HG03060 (cell line): Measurements from ENCODE around the gene GYS1.
"Not testable (repeated sequence)": the region's sequence is repeated elsewhere in the genome, so short reads cannot be mapped to it uniquely, and the experiment has no call there.

Experiments
- ATAC-seq: cut with Tn5 transposase; IDR thresholded peaks from one replicate; pipeline ENCODE4 v1.9.1; 2021; ENCODE audit warnings: low read depth, moderate number of reproducible peaks; ENCODE audit not compliant: unreplicated experiment

Gene GYS1

GRCh38 chr19:49018388-49019241, 25.5 kb upstream of the GYS1 start:
- ATAC-seq: not testable (repeated sequence)

DNA sequence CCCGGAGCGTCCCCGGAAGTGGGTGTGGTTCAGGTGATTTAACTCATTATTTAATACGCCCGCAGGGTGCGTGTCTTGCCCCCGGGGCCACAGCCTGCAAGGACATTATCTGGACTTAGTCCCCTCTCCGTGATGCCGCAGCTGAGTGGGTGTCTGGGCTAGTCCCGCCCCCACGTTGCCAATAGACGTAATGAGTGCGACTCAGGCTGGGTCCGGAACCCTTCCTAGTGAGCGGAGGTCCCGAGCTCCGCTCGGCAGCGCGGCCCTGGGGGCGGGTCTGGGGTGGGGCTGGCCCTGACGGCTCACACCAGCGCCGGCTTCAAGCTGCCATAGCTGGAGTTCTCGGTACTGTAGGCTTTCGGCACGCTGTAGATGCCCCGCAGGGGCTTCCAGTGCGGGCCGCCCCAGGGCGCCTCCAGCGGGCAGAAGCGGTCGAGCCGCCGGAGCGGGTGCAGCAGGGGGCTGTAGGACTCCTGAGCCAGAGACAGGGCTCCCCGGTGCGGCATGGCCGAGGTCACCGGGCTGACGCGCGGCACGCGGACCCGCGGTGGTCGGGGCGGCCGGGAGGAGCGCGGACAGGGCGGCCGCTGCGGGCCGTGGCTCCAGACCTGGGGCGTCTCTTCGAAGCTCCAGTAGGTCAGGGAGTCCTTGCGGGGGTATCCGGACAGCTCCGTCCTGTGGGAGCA, 24.7 kb upstream of the GYS1 start:
- ATAC-seq: no peak

GRCh38 chr19:49017041-49017665, 24.0 kb upstream of the GYS1 start, which contains the start of gene LHB:
LHB (minus strand) TSS chr19:49017091; CDS start chr19:49017081, 10 bp downstream.
- ATAC-seq: no peak

GRCh38 chr19:49016067-49016839, 23.1 kb upstream of the GYS1 start:
- no peak for ATAC-seq

DNA sequence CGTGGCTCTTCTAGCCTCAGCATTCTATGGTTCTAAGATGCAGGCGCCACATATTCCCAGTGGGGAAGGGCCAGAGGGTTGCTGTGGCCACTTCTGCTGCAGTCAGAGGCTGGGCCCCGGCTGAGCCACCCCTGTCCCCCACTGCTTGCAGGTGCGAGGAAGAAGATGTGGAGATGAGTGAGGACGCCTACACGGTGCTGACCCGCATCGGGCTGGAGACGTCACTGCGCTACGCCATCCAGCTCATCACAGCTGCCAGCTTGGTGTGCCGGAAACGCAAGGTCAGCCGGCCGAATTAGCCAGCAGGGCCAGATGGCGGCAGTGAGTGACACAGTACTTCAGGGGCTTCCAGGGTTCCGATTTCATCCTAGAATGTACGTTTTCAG, 21.8 kb upstream of the GYS1 start:
- no peak for ATAC-seq

GRCh38 chr19:49014123-49014869, 21.2 kb upstream of the GYS1 start:
- ATAC-seq: no peak

- ATAC-seq: no peak
Measured at GRCh38 chr19:49011194-49011593, 18.1 kb upstream of the GYS1 start.

DNA sequence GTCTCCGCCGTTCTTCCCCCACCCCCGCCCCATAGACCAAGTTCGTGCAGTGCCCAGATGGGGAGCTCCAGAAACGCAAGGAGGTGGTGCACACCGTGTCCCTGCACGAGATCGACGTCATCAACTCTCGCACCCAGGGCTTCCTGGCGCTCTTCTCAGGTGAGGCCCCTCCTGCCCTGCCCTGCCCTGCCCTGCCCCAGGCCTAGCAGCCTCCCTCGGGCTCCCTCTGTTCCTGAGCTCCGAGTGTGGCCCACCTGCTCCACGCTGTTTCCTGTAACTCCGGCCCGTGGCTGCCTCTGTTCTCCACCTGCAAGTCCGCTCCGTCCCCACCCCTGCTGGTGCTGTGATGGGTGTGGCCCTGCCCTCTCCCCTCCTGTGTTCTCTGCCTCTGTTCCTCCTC, 17.3 kb upstream of the GYS1 start:
- ATAC-seq: no peak

DNA sequence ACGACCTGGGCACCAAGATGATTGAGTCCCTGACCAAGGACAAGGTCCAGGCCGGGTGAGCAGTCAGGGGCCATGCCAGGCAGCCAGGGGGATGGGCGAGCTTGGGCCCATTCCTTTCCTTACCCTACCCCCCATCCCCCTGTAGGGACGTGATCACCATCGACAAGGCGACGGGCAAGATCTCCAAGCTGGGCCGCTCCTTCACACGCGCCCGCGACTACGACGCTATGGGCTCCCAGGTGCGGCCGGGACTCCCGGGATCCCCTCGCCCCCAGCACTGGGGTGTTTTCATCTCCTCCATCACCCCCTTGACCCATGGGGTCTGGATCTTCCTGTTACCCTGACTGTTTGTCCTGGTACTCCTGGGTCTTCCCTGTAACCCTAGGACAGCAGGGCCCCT, 16.7 kb upstream of the GYS1 start:
- no peak for ATAC-seq

DNA sequence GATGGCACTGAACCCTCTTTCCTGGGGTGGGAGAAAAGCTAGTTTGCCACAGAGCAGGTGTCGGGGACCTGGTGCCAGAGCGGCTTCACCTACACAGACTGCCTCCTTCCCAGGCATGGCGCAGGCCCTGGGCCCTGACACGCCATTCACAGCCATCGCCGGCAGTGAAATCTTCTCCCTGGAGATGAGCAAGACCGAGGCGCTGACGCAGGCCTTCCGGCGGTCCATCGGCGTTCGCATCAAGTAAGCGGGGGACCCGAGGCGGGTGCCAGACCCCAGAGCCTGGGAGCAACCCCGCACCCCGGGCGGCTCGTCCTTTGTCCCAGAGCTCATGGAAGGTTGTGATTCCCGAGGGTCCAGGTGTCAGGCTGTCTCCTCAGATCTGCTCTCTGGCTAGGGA, 13.8 kb upstream of the GYS1 start:
- ATAC-seq: no peak

DNA sequence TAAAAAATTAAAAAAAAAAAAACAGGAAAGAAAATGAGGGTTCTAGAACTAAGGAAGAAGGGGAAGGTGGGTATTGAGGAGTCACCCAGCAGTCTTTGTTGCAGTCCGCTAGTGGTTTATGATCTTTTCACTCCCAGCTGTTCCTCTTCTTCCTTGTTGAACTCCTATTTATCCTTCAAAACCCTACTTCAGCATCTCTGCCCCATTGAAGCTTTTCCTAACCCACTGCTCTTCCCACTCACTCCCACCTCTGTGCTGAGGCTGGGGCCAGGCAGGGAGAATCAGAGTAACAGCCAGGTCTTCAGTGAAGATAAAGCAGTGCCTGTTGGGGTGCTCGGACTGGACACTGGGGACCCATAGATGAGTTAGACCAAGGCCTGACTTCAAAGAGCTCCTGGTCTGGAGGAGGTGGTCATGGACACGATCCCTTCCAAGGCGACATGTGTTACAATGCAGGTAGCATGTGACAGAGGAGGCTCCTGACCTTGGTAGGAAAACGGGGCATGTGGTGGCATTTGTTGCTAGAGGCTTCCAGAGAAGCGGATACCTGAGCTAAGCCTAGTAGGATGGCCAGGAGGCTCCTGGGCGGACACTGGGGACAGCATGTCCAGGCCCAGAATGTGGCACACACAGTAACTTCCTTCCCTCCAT, 12.0 kb upstream of the GYS1 start:
- no peak for ATAC-seq

DNA sequence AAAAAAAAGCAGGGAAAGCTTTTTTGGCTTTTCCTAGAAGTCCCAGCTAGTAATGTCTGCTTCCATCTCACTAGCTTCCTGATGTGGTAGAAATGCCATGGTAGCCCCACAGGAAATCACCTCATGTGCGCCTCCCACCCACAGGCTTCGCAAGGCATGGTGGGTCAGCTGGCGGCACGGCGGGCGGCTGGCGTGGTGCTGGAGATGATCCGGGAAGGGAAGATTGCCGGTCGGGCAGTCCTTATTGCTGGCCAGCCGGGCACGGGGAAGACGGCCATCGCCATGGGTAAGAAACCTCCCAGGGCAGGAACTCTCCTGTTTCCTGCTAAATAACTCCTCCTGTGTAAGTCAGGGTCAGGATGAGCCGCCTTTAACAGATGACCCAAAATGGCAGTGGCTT, 11.0 kb upstream of the GYS1 start:
- ATAC-seq: no peak

DNA sequence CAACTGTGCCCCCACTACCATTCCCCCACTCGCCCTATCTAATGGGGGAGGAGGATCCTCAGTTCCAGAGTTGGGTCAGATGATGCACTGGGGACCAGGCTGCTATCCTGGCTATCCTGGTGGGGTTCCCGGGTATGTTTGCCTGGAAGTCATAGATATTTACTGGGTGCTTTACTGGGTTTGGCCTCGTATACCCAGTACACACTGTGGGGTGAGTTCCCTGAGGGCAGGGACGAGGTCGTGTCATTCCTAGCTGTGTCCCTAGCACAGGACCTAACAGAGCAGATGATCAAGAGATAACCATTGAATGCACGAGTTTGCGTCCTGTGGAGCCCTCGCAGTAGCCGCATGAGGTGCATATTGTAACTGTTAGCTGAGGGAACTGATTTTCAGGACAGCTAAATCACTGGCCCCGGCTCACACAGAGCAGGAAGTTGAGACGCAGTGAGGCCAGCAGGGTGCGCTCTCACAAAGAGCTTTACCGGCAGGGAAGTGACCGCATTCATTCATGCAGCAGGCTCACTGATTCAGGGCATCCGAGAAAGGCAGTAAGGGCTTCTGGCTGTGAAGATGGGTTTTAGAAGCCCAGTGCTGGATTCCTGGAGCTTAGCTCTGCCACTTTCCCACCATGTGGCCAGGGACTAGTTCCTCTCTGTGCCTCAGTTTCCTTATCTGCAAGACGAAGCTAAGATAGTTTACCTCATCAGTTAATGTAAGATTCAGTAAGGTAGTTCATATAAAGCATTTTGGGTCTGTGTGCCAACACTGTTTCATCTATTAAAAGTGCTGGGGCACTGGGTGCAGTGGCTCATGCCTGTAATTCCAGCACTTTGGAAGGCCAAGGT, 6.6 kb upstream of the GYS1 start:
- ATAC-seq: no peak

DNA sequence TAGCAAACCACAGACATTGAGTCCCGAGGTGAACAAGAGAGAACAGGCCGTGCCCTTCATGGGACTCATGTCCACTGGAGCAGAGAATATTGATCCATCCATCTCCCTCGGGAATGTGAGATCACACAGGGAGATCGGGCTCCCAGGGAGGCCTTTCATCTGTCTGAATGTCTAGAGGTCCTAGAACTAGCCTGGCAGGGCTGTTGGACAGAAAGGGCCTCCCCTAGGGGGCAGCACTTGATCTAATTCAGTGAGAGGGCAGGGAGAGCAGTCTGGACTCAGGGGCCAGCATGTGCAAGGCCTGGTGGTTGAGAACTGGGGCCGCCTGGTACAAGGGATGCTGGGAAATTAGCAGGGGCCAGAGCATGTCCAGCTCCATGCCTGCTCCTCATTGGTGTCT, 4.9 kb upstream of the GYS1 start:
- ATAC-seq: no peak

GRCh38 chr19:48994035-48994386, 902 bp upstream of the GYS1 start:
- ATAC-seq: no peak

DNA sequence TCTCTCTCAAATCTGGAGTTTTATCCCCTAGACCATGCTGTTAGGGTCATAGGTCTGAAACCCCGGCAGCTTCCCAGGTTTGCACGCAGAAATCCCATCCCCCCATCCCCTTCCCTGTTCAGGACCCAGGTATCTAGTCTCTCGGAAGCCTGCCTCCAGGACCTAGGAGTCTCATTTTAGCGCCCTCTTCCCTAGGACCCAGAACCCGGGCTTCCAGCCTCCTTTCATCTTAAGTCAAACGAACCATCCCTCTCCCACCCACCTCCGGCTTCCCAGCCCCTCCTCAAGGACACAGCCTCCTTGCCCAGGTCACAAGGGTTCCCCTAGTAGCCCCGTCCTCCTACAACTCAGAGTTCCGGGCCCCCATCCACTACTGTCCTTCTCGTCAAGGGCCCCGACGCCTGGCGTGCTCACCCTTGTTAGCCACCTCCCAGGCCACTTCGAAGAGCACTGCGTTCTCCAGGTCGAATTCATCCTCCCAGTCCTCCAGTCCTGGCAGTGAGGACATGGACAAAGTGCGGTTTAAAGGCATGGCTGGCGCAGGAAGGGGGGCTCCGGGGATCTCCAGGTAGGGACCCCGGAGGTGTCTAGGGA, 431 bp downstream of the GYS1 start:
- ATAC-seq: no peak

DNA sequence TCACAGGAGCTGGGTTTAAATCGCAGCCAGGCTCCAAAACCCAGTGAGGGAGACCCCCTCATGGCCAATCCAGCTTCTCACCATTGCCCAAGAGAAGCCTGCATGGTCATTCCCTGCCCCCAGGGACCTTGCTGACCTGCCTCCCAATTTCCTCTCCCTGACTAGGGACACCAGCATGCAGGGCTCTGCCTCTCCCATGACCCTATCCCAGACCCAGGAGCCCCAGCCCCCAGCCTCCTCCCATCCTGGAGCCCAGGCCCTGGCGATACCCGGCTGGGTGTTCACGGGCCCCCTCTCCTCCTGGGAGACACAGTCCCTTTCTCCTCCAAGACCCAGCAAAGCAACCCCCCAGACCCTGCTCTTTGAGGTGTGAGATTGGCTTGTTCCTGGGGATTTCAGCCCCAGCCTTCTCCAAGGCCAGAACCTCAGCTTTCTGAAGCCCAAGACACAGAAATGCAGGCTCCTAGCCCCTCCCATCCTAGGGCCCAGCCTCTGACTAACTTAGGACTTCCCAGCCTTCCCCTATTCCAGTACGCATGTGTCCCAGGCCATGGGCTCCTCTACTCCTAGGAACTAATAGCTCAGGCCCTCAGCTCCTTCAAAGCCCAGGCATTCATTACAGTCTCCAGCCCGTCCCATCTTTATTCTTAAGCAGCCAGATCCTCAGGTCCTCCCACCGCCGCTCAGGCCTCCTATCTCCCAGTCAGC, 1.1 kb downstream of the GYS1 start:
- no peak for ATAC-seq
